Measurements from ENCODE around the gene DEPDC1B. TPM values are rescaled to one million over a fixed set of nuclear protein-coding genes. Genes with fewer than 3 reads are reported as not detected.

Gene DEPDC1B
- total and polyA plus RNA-seq, 7 donors = 0.27 to 9.5 (median 1.2) TPM; not detected in 2

DNA sequence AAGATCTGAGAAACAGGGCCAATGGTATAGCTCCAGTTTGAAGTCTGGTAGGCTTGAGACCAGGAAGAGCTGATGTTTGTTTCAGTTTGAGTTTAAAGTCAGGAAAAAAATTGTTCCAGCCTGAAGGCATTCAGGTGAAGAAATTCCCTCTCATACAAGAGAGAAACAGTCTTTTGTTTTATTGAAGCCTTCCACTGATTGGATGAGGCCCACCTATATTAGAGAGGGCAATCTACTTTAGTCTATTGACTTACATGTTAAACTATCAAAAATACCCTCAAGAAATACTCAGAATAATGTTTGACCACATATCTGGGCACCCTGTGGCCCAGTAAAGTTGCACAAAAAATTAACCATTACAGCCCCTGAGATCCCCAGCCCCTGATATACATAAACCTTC lies 5.2 kb upstream of the DEPDC1B start:
- TF ChIP-seq POLR2AphosphoS5 (IDR thresholded peaks at IDR 0.05) (no peak), EP300 (IDR thresholded peaks at IDR 0.05) (no peak), POLR2A (IDR thresholded peaks at IDR 0.05) (no peak)
- TF ChIP-seq, protein P1, sequence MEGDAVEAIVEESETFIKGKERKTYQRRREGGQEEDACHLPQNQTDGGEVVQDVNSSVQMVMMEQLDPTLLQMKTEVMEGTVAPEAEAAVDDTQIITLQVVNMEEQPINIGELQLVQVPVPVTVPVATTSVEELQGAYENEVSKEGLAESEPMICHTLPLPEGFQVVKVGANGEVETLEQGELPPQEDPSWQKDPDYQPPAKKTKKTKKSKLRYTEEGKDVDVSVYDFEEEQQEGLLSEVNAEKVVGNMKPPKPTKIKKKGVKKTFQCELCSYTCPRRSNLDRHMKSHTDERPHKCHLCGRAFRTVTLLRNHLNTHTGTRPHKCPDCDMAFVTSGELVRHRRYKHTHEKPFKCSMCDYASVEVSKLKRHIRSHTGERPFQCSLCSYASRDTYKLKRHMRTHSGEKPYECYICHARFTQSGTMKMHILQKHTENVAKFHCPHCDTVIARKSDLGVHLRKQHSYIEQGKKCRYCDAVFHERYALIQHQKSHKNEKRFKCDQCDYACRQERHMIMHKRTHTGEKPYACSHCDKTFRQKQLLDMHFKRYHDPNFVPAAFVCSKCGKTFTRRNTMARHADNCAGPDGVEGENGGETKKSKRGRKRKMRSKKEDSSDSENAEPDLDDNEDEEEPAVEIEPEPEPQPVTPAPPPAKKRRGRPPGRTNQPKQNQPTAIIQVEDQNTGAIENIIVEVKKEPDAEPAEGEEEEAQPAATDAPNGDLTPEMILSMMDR (IDR thresholded peaks at IDR 0.05) = no peak
- DNase-seq = no peak
- no peak overlapping the region for H3K27ac ChIP-seq
- intact Hi-C loops (cut with DNase I) = no loop called here
- no peak overlapping the region for H3K4me3 ChIP-seq
- H3K9me3 ChIP-seq = no peaks in the 10 kb centered on the region
- H3K27me3 ChIP-seq = no peaks in the 10 kb centered on the region
- H3K4me1 ChIP-seq = peaks cover 0 to 9% (median 5%) of the 10 kb centered on the region in 4 donors
- no peaks in the 10 kb centered on the region for H3K36me3 ChIP-seq

DNA sequence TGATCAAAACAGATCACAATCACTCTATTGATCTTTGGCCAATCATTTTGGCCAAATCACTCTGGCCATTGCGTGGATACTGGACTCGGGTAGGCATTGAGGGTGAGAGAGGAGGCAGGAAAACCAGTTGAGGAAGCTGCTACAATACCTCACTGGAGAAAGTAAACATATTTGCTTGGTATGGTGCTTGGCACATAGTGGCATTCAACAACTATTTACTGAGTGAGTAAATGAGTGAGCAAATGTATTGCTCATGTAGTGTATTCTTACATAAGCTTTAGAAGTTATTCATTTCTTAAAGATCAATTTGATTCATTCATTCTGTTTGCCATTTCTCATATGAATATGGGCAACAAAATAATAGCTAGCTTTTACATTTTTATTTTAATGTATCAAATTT lies 4.0 kb upstream of the DEPDC1B start:
- H3K36me3 ChIP-seq = no peaks in the 10 kb centered on the region
- TF ChIP-seq, protein P1 (IDR thresholded peaks at IDR 0.05) = no peak
- TF ChIP-seq POLR2A (IDR thresholded peaks at IDR 0.05) = no peak
- TF ChIP-seq EP300 (IDR thresholded peaks at IDR 0.05) = no peak
- no peak for TF ChIP-seq POLR2AphosphoS5 (IDR thresholded peaks at IDR 0.05)
- H3K9me3 ChIP-seq = no peaks in the 10 kb centered on the region
- H3K4me3 ChIP-seq = no peak overlapping the region
- H3K27me3 ChIP-seq = no peaks in the 10 kb centered on the region
- intact Hi-C loops (cut with DNase I) = no loop called here
- H3K4me1 ChIP-seq = peaks cover 0 to 15% (median 11%) of the 10 kb centered on the region in 4 donors
- no peak overlapping the region for H3K27ac ChIP-seq
- no peak for DNase-seq
- WGBS, 2 donors = 89 to 94% methylated on average over 2 of the region's 2 CpGs

DNA sequence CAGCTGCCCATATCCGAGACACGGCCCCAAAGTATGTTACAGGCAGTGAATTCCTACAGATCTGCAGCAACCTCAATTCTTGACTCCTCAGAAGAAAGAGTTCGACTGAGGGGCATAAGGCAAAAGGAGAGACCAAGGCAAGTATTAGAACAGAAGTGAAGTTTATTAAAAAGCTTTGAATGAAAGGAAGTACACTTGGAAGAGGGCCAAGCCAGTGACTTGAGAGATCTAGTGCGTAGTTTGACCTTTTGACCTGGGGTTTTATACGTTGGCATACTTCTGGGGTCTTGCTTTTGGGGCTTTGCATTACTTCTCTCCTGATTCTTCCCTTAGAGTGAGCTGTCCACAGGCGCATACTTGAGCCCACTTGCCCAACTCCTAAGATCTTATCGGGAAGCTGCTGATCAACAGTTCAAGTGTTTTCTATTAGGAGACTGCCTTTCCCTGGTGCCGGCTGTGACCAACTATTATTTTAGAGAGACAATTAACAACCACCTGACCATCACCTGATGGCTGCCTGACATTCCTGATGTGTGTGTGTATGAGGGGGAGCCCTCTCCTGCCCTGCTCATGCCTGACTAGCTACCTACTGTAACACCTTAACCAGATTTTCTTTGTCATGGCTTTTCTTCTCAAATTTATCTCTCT lies 1.5 kb upstream of the DEPDC1B start:
- WGBS, 2 donors = 76 to 79% methylated on average over 8 of the region's 8 CpGs
- Histone ChIP-seq H3K27me3 (no peaks in the 10 kb centered on the region), H3K36me3 (no peaks in the 10 kb centered on the region), H3K9me3 (no peaks in the 10 kb centered on the region), H3K4me3 (no peak overlapping the region), H3K4me1 (peaks cover 0 to 15% (median 11%) of the 10 kb centered on the region in 4 donors), H3K27ac (no peak overlapping the region)
- DNase-seq = no peak
- intact Hi-C loops (cut with DNase I) = no loop called here
- TF ChIP-seq POLR2AphosphoS5 (IDR thresholded peaks at IDR 0.05) (no peak), POLR2A (IDR thresholded peaks at IDR 0.05) (no peak), EP300 (IDR thresholded peaks at IDR 0.05) (no peak)
- TF ChIP-seq, protein P1 (IDR thresholded peaks at IDR 0.05) = no peak

DNA sequence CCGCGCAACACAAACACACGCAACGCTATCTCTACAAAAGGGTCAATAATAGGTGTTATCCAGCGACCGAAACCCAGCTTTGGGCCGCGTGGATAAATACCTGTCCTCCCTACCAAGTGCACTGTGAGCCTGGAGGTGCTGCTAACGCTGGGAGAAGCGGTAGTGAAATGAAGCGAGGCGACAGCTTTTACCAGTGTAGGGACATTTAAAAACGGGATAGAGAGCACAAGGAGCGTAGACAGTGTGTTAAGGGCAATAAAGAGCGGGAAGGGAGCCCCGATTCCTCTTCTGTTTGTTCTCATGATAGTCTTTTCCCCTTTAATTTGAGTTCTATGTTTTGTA lies 421 bp upstream of the DEPDC1B start:
- no peak for DNase-seq
- Histone ChIP-seq H3K9me3 (no peaks in the 10 kb centered on the region), H3K27ac (peak overlapping the region; percentile 68 to 91 (median 81)), H3K4me1 (peaks cover 0 to 15% (median 11%) of the 10 kb centered on the region in 4 donors), H3K27me3 (no peaks in the 10 kb centered on the region), H3K4me3 (peak overlapping the region; percentile 53 to 92 (median 72)), H3K36me3 (no peaks in the 10 kb centered on the region)
- TF ChIP-seq EP300 (IDR thresholded peaks at IDR 0.05) (no peak), POLR2AphosphoS5 (IDR thresholded peaks at IDR 0.05) (no peak), POLR2A (IDR thresholded peaks at IDR 0.05) (no peak)
- TF ChIP-seq, protein P1 (IDR thresholded peaks at IDR 0.05) = no peak
- WGBS, 2 donors = 1% methylated on average over 16 of the region's 16 CpGs
- intact Hi-C loops (cut with DNase I) = no loop called here

GRCh38 chr5:60699288-60699608 lies 718 bp downstream of the DEPDC1B start:
- no peaks in the 10 kb centered on the region for H3K36me3 ChIP-seq
- no peaks in the 10 kb centered on the region for H3K27me3 ChIP-seq
- peak overlapping the region; percentile 53 to 92 (median 72) for H3K4me3 ChIP-seq
- peaks cover 0 to 15% (median 11%) of the 10 kb centered on the region in 4 donors for H3K4me1 ChIP-seq
- TF ChIP-seq, protein P1 (IDR thresholded peaks at IDR 0.05) = no peak
- TF ChIP-seq EP300 (IDR thresholded peaks at IDR 0.05) = no peak
- no peak for TF ChIP-seq POLR2AphosphoS5 (IDR thresholded peaks at IDR 0.05)
- no peak for TF ChIP-seq POLR2A (IDR thresholded peaks at IDR 0.05)
- no peaks in the 10 kb centered on the region for H3K9me3 ChIP-seq
- H3K27ac ChIP-seq = peak overlapping the region; percentile 68 to 91 (median 81)
- 1% methylated on average over 9 of the region's 9 CpGs for WGBS, 2 donors
- intact Hi-C loops (cut with DNase I) = no loop called here
- DNase-seq = no peak
